ENCODE results near the gene SEZ6L.
"Not testable (repeated sequence)": the region's sequence is repeated elsewhere in the genome, so short reads cannot be mapped to it uniquely, and the experiment has no call there.

The SEZ6L gene

GRCh38 chr22:26374391-26375026 is 205.2 kb downstream of the SEZ6L start:
- in situ Hi-C loops (cut with MboI; ENCODE audit: low sequenced_read_pairs): no loop called here

GRCh38 chr22:26377170-26377830 is 208.0 kb downstream of the SEZ6L start:
- in situ Hi-C loops (cut with MboI; ENCODE audit: low sequenced_read_pairs): no loop called here

GRCh38 chr22:26380072-26380830 is 211.0 kb downstream of the SEZ6L start:
- in situ Hi-C loops (cut with MboI; ENCODE audit: low sequenced_read_pairs): no loop called here

- in situ Hi-C loops (cut with MboI; ENCODE audit: low sequenced_read_pairs): no loop called here
Measured at GRCh38 chr22:26382782-26383181, 213.5 kb downstream of the SEZ6L start.

GRCh38 chr22:26383968-26384556 is 214.8 kb downstream of the SEZ6L start:
- in situ Hi-C loops (cut with MboI; ENCODE audit: low sequenced_read_pairs): no loop called here

- in situ Hi-C loops (cut with MboI; ENCODE audit: low sequenced_read_pairs): no loop called here
Measured at GRCh38 chr22:26385164-26385563, 215.9 kb downstream of the SEZ6L start.

- in situ Hi-C loops (cut with MboI; ENCODE audit: low sequenced_read_pairs): no loop called here
Measured at GRCh38 chr22:26389125-26389524, 219.9 kb downstream of the SEZ6L start.

- in situ Hi-C loops (cut with MboI; ENCODE audit: low sequenced_read_pairs): no loop called here
Measured at GRCh38 chr22:26391091-26391490, 221.8 kb downstream of the SEZ6L start.

- in situ Hi-C loops (cut with MboI; ENCODE audit: low sequenced_read_pairs): no loop called here
Measured at GRCh38 chr22:26391623-26392022, 222.4 kb downstream of the SEZ6L start.

GRCh38 chr22:26393929-26394328 is 224.7 kb downstream of the SEZ6L start:
- in situ Hi-C loops (cut with MboI; ENCODE audit: low sequenced_read_pairs): no loop called here

- in situ Hi-C loops (cut with MboI; ENCODE audit: low sequenced_read_pairs): no loop called here
Measured at GRCh38 chr22:26394777-26395176, 225.5 kb downstream of the SEZ6L start.

GRCh38 chr22:26395926-26396325 is 226.7 kb downstream of the SEZ6L start:
- in situ Hi-C loops (cut with MboI; ENCODE audit: low sequenced_read_pairs): no loop called here

GRCh38 chr22:26398741-26399153 is 229.5 kb downstream of the SEZ6L start:
- in situ Hi-C loops (cut with MboI; ENCODE audit: low sequenced_read_pairs): no loop called here

- in situ Hi-C loops (cut with MboI; ENCODE audit: low sequenced_read_pairs): no loop called here
Measured at GRCh38 chr22:26399289-26399688, 230.0 kb downstream of the SEZ6L start.

- in situ Hi-C loops (cut with MboI; ENCODE audit: low sequenced_read_pairs): no loop called here
Measured at GRCh38 chr22:26401726-26402125, 232.5 kb downstream of the SEZ6L start.

- in situ Hi-C loops (cut with MboI; ENCODE audit: low sequenced_read_pairs): no loop called here
Measured at GRCh38 chr22:26404851-26405421, 235.7 kb downstream of the SEZ6L start.

GRCh38 chr22:26406118-26406517 is 236.9 kb downstream of the SEZ6L start:
- in situ Hi-C loops (cut with MboI; ENCODE audit: low sequenced_read_pairs): no loop called here

GRCh38 chr22:26408562-26409220 is 239.4 kb downstream of the SEZ6L start:
- in situ Hi-C loops (cut with MboI; ENCODE audit: low sequenced_read_pairs): not testable (repeated sequence)

GRCh38 chr22:26409719-26410335 is 240.6 kb downstream of the SEZ6L start:
- in situ Hi-C loops (cut with MboI; ENCODE audit: low sequenced_read_pairs): no loop called here

GRCh38 chr22:26410386-26410785 is 241.1 kb downstream of the SEZ6L start:
- in situ Hi-C loops (cut with MboI; ENCODE audit: low sequenced_read_pairs): no loop called here

Measured in hTERT RPE-1 (cell line).